Hematopoietic multipotent progenitor cell treated with erythropoietin and hydrocortisone succinate and interleukin-3 and kit ligand, for 6 days (in vitro differentiated cells): ENCODE results near the gene TENT4B.
A peak's percentile ranks its signal among the peaks of the same experiment; 100 is the strongest.
"Not testable (repeated sequence)": the region's sequence is repeated elsewhere in the genome, so short reads cannot be mapped to it uniquely, and the experiment has no call there.

Source experiments
- DNase-seq: peaks from one replicate; pipeline ENCODE4 v3.0.0-alpha.2; 2015

TENT4B gene

GRCh38 chr16:50238868-50239301 lies 85.8 kb downstream of the TENT4B start:
- no peak for DNase-seq

DNA sequence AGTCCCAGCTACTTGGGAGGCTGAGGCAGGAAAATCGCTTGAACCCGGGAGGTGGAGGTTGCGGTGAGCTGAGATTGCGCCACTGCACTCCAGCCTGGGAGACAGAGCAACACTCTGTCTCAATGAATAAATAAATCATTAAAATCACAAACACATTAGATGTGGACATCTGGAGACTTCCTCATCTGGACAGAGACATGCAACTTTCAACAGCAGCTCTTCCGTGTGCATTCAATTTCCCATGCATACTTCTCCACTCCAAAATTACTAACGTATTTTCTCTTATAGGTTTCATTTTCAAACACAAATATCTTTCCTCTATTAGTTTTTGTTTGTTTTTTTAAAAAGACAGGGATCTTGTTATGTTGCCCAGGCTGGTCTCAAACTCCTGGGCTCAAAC lies 89.9 kb downstream of the TENT4B start:
- not testable (repeated sequence) for DNase-seq

DNA sequence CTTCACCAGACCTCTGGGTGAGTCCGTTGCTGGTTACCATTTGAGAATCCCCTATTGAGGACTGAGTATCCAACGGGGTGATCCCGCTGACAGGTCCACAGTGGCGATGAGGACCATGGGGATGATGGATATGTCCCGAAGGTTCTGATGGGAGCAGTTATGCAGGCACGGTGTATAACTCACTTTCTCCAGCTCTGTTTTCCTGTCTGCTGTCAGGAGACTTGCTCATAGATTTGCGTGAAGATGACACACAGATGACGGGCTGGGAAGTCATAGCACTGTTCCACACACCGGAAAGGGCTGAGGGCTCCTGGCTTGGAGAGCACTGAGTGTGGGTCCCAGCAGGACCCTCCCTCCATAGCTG lies 91.0 kb downstream of the TENT4B start:
- no peak for DNase-seq

GRCh38 chr16:50244504-50245416 lies 91.7 kb downstream of the TENT4B start:
- no peak for DNase-seq

DNA sequence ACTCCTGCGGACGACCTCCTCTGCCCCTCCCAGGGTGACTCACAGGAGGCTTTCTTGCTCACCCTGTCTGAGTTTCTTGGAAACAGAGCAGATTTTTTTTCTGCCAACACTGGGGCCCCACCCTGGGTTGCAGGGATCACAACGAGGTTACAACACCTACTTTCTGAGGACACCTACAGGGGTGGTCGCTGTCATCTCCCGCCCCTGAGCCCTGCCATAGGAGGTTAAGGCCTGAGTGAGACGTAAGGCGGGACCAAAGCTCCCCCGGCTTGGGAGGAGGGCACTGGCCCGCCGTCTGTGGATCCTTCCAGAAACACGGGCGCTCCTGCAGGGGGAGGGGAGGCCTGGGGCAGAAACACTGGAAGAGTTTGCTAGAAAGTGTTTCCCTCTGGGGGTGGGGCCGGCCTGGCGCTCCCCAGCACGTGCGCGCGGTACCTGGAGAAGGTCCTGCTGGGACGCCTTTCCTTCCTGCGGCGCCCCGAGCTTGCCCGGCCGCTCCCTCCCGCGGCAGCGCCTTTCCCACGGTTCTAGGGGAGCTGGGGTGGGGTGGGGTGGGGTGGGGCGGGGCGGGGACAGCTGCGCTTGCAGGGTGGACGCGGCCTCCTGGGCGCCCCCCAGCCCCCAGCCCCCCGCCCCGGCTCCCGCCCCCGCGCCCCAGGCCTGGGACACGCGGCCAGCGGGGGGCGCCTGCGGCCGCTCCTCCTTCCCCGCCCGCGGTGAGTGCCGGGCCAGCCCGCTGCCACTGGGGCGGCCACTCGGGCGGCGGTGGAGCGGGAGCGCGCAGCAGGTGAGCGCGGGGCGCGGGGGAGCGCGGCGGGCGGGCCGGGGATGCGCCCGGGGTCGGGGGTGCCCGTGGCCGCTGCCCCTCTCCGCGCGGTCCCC lies 92.6 kb downstream of the TENT4B start:
- DNase-seq, result peak; percentile 86

GRCh38 chr16:50246299-50247122 lies 93.4 kb downstream of the TENT4B start:
- peak; percentile 55 for DNase-seq

GRCh38 chr16:50247123-50247905 lies 94.2 kb downstream of the TENT4B start:
- no peak for DNase-seq

- no peak for DNase-seq
Measured at GRCh38 chr16:50247906-50248608, 95.0 kb downstream of the TENT4B start.

GRCh38 chr16:50248845-50249244 lies 95.7 kb downstream of the TENT4B start:
- DNase-seq, result no peak

- DNase-seq, result no peak
Measured at GRCh38 chr16:50251375-50252081, 98.4 kb downstream of the TENT4B start.

GRCh38 chr16:50252082-50252611 lies 99.0 kb downstream of the TENT4B start:
- DNase-seq, result no peak

- DNase-seq, result no peak
Measured at GRCh38 chr16:50252874-50253513, 99.9 kb downstream of the TENT4B start.

GRCh38 chr16:50253514-50253910 lies 100.4 kb downstream of the TENT4B start:
- DNase-seq, result peak; percentile 74

GRCh38 chr16:50254072-50254471 lies 101.0 kb downstream of the TENT4B start:
- peak; percentile 71 for DNase-seq

DNA sequence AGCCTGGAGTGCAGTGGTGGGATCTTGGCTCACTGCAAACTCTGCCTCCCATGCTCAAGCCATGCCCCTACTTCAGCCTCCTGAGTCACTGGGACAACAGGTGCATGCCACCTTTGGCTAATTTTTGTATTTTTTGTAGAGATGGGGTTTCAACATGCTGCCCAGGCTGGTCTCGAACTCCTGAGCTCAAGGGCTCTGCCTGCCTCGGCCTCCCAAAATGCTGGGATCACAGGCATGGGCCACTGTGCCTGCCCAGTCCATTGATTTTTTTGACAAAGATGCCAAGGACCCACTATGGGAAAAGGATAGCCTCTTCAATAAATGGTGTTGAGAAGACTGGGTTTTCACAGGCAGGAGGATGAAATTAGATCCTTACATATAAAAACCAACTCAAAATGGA lies 102.4 kb downstream of the TENT4B start:
- no peak for DNase-seq

- DNase-seq, result no peak
Measured at GRCh38 chr16:50256604-50257003, 103.5 kb downstream of the TENT4B start.

GRCh38 chr16:50257876-50258275 lies 104.8 kb downstream of the TENT4B start:
- no peak for DNase-seq

GRCh38 chr16:50259334-50260205 lies 106.5 kb downstream of the TENT4B start:
- peak; percentile 60 for DNase-seq
